Stimulated activated CD8-positive, alpha-beta memory T cell treated with anti-CD3 and anti-CD28 coated beads, Interleukin-7, amount 100 ng/mL, for 4 hours (primary cell): ENCODE data around the gene TUBB.

Source experiments
- DNase-seq, 2 donors: peaks; one replicate each; pipeline ENCODE4 v3.0.0-alpha.2; 2020; ENCODE audit warnings: low read depth in 2 of 2

The TUBB gene

DNA sequence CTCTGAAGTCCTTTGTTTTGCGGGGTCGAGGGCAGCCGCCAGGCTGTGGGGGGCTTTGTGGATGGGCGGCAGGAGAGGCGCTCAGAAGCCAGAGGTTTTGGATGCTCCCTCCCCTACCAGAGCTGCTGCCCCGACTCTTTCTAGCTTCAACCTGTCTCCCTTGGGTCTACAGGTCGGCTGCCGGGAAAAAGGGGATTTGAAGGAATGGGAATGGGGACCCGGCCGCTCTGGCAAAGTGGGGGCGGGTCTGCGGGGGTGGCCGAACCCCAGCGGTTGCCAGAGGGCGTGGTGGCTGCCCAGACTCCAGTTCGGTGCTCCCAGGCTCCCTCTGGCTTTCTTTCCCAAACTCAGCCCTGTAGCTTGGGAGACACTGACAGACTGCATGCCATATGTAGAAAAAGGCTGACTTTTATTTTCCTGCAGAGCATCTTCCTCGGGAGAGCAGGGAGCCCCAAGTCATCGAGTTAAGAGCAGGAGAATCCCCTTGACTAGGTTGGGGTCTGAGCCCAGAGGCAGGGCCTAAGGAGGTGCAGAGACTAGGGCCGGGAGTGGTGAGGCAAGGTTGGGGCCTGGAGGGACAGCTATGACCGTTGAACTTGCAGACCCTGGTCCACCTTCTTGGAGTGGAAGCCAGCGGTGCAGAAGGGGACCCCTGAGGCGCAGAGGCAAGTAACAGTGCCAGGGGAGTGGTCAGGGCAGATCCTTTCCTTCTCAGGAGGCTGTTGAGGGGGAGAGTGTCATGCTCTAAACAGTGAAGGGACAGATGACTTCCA lies 32.3 kb upstream of the TUBB start:
- DNase-seq: no peak

DNA sequence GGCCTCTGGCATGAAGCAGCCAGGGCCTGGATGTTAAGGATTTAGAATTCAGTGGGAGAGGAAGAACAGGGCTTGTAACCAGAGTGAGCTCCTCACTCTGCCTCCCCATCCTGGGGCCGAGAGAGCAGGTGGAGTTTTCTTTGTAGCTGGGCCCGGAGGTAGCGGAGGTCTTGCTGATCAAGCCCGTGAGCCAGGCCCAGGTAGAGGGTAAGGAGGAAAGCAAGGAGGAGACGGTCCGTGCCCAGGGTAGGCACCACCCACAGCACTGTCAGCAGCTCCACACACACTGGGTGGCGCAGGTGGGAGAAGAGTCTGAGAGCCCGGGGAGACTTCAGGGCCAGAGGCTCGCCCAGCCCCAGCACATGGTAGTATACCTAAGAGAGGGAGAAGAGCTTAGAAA lies 31.6 kb upstream of the TUBB start:
- DNase-seq: no peak

DNA sequence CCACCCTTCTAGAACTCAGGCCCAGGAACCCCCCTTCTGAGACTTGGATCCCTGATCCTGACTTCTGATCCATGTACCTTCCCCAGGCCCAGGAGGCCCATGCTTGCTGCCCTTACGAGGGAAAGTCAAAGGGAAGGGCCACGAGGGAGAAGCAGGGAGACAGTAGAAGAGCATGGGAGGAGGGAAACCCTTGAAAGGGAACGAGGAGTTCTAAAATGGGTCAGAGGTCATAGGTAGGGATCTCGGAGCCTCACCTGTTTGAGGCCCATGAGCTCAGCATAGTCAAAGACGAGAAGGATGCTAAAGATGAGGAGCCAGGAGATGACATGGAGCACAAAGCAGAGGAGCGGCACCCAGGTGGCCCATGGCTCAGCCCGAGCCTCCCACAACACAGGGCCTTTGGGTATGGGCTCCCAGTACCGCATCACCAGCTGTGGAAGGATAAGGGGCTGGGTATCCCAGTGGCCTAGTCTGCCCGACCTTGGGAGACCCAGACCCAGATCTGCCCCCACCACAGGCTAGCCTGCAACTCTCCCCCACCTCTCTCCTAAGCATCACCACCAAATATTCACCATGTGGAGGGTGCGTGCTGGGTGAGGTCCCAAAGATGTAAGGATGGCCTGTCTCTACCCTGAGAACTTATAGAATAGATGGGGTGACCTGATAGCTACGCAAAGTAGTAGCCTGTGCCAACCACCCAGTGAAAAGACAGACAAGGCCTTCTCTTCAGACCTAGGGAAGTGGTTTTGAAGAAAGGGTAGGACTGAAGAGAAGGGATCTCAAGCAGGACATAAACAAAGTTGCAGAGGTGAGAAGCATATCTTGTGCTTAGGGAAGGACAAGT lies 30.9 kb upstream of the TUBB start:
- DNase-seq: no peak

DNA sequence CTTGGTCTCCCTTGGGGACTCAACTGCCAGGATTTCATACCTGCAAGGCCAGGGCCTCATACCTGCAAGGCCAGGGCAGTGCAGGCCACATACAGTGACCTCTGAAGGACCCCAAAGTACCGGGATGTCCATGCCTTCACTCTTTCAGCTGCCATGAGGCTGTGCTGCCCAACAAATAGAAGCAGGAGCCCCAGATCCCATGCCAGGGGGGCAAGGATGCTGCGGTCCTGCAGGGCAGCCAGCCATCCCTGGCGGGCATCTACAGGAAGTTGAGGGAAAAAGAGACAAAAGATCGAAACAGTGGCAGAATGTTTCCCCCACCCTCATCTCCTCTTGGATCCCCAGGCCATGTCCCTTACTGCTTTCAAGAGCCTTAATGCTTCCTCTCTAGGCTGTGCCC lies 30.2 kb upstream of the TUBB start:
- no peak for DNase-seq

DNA sequence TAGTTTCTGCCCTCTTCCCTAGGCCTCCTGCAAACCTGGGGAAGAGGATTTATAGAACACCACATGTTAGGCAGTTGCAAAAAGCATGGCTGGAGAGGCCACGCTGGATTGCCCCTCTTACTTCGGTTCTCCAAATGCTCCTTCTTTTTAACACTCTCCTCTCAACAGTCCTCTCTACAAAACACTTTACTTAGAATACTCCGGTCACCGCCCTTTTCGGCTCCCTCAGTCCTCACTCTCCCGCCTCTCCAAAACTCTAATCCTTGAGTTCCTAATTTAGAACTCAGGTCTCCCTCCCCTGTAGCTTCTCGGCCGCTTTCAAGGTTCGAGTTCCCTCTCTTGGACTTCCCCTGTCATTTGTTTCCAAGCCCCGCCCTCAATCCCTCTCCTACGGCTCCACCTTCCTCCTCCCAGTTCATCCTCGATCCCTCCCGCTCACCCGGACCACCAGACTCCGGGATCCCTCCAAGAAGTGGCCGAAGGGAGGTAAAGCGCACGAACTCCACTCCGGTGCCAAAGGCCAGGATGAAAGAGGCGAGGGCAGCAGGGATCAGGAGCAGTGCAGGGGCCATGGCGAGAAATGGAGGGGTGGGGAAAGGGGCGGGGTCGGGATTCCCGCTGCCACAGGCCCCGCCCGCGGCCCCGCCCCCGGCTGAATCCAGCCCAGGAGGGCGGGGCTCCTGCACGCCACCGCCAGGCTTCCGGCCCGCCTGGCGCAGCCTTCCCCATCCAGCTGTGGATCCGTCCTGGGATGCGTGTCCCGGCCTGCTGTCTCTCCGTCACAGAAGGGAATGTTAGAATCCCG lies 29.5 kb upstream of the TUBB start, which contains the start of gene NRM:
NRM (minus strand) TSS at position 582 of the 805 bp plus-strand sequence; CDS start at position 572, 10 bp downstream.
- DNase-seq: peak in 1 of 2 donors; percentile 64

DNA sequence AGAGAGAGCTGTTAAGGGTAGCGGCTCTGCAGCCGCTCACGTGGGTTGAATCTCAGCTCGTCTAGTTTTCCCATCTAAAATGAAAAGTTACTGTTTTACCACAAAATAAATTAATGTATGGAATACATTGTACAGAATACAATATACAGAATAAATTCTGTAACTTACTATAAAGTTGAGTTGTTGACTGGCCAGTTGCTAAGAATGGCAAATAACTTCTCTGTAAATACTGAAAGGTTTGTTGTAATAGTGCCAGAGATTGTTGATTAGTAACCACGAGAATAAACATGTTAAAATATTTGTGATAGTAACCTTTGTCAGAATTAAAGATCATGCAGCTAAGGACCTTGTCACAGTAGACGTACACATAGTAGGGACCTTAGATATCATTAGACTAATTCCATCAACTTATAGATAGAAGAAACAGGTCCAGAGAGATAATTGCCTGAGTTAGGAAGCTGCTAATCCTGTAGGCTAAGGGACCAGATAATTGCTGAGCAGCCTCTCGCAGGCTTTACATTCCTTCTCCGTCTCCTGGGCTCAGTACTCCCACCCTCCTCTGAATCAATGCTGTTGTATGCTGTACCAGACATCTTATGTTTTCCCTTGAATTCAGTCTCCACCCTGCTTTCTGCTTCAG lies 28.8 kb upstream of the TUBB start:
- no peak for DNase-seq

DNA sequence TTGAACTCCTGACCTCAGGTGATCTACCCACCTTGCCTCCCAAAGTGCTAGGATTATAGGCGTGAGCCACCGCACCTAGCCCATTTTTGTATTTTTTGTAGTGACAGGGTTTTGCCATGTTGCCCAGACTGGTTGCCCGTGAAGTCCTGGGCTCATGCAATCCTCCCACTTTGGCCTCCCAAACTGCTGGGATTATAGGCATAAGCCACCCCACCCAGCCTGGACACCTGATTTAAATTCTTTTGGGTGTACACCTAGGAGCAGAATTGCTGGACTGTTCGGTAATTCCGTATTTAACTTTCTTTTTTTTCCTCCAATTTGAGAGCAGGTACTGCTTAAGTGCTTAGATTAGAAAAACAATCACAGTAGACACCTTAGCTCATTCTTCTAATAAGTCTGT lies 23.7 kb upstream of the TUBB start:
- DNase-seq: no peak

DNA sequence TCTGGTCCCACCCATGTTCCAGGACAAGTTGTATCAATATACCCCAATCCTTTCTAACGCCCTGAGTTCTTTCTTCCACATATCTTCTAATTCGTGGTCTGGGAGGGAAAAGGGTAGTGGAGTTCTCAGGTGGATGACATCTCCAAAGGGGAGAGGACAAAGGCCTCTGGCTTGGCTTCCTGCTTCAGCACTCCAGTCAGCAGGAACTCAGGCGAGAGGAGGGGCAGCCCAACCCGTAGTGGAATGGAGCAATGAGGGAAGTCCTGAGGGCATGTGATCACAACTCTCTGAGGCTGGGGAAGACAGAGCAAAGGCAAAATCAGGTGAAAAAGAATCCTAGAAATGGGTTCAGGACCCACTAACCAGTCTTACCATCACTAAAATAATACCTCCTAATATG lies 19.8 kb upstream of the TUBB start:
- DNase-seq: no peak

DNA sequence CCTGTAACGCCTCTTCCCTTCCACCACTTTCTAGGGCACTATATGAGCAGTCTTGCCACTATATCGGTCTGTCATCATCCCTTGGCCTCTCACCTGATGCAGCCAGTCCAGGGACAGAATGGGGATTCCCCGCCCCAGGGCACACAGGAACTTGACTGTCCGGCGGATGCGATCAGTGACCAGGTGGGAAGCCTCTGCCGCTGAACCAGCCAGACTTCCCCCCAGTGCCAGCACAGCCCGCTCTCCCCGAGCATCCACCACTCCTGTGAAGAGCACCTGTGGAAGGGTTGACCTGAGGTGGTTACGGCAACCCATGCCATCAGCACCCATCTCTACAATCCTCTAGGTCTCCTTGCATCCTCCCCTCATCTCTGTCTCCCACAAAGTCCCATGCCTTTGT lies 17.1 kb upstream of the TUBB start:
- no peak for DNase-seq

DNA sequence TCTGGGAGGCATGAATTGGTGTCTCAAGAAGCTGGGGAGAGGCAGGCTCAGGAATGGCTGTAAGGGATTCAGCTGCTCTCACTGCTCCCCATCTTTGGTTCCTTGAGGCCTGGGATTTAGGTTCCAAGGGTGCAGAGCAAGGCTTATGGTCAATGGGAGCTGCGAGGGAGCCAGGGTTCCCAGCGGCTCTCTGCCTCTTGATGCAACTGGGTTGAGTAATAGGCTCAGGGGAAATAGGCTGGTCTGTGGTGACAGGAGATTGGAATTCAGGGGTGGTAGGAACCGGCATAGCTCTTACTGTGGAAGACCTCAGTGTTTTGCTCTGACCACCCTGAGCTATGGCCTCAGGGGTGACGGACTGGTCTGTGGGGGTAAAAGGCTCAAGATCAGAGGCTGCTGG lies 16.3 kb upstream of the TUBB start:
- DNase-seq: no peak

DNA sequence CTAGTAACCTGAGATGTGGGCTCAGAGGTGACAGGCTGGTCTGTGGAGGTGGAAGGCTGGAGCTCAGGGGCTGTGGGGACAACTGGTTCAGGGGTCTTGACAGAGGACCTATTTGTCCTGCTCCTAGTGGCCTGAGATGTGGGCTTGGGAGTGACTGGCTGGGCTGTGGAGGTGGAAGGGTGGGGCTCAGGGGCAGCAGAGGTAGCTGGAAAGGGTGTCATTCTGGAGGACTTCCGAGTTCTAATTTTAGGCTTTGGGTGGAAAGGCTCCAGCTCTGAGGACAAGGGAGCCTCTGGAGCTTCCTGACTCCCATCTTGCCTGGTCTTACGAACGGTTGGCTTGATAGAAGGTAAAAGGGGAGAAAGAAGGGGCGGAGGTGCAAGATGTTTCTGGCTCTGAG lies 14.5 kb upstream of the TUBB start:
- DNase-seq: no peak

DNA sequence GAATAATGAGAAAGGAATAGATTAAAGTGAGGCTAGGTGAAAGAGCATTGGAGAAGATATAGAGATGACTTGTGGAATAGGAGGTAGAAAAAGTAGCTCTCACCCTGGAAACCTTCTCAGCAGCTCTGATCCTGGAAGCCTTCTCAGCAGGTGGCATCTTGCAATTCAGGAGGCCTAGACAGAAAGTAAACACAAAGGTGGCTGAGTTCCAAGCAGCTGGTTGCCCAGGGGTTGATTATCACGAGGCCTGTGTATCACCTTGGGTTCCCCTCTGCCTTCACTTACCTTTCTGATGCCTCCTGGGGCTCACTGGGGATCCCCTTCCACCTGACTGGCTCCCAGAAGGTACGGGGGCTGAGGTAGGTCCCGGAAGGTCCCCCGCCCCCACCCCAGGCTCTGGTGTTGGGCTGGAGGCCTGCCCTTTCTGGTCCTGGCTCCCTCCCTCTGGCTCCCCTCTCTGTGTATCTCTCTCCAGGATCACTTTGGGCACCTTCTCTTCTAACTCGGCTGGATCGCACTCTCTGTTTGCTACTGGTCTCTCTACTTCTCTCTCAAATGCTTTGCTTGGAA lies 12.8 kb upstream of the TUBB start:
- no peak for DNase-seq

DNA sequence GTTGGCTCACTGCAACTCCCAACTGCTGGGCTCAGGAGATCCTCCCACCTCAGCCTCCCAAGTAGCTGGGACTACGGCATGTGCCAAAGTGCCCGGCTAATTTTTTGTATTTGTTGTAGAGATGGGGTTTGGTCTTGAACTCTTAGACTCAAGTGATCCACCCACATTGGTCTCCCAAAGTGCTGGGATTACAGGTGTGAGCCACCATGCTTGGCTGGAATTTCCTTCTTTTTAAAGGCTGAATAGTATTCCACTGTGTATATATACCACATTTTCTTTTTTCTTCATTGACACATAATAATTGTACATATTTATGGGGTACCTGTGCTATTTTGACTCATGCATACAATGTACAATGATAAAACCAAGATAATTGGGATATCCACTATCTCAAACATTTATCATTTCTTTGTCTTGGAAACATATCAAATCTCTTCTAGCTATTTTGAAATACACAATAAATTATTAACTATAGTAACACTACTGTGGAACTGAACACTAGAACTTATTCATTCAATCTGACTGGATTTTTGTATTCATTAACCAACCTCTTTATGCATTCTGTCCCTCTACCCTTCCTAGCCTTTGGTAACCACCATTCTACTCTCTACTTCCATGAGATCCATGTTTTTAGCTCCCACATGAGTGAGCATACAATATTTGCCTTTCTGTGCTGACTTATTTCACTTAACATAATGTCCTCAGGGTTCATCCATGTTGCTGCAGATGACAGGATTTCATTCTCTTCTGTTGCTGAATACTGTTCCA lies 10.9 kb upstream of the TUBB start:
- DNase-seq: no peak

DNA sequence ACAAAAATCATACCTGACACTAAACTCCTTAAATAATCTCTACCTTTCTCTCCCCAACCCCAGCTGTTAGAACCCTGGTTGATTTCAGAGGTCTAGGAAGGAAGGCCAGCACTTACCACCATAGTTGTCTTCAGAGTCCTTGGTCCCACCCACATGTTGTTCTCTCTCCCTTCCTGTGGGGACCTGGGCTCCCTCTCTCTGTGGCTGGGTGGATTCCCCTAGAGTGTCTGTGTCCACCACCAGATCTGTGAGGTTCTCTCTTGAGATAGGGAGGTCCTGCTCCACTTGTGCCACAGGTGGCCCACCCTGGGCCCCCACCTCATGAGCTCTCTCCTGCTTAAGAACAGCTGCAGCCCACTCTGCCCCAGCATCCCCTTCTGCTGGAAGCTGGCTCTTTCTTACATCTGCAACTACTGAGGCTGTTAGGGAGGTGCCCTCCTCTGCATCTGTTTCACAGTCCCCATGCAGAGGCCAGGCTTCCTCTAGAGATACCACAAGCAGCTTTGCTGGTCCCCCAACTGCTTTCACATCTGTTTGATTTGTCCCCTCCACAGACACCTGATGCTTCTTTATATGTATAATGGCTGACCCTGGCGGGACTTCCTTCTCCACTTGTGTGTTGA lies 8.3 kb upstream of the TUBB start:
- DNase-seq: no peak

DNA sequence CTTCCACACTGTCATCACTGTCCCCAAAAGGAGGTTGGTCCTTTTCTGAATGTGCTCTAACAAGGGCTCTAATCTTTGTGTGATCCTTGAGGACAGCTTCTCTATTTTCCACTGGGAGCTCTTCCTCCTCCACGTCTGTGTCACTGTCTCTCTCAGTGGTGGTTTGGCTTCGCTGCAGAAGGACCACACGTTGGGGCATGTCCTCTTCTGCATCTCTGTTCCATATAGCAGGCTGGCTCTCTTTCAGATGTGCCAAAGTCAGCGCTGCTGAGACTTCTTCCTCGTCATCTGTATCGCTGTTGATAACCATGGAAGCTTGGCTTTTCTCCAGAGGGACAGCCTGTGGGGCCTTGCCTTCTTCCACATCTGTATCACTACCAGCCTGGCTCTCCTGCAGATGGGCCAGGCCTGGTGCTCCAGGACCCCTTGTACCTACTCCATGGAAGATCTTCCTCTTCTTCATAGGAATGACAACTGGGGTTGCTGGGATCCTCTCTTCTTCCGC lies 7.7 kb upstream of the TUBB start:
- no peak for DNase-seq

DNA sequence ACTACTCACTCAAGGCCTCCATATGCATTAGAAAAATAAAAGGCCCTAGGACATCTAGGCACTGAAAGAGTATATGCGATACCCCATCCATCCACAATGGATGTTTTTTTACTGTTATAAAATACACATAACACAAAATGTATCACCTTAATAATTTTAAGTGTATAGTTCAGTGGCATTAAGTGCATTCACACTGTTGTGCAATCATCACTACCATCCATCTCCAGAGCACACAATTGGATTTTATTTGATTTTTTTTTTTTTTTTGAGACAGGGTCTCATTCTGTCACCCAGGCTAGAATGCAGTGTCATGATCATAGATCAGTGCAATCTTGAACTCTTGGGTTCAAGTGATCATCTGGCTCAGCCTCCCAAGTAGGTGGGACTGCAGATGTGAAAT lies 5.9 kb upstream of the TUBB start:
- no peak for DNase-seq

DNA sequence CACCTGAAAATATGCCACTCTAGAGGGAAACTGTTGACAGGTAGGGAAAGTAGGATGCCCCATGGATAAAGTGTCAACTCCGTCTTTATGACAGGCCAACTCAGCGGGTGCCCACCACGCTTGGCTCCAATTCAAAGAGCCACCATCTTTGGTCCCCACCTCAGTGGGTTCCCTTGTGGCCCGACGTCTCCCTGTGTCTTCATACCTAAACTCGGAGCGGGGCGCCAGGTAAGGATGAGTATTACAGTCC lies 3.3 kb upstream of the TUBB start:
- DNase-seq: no peak

DNA sequence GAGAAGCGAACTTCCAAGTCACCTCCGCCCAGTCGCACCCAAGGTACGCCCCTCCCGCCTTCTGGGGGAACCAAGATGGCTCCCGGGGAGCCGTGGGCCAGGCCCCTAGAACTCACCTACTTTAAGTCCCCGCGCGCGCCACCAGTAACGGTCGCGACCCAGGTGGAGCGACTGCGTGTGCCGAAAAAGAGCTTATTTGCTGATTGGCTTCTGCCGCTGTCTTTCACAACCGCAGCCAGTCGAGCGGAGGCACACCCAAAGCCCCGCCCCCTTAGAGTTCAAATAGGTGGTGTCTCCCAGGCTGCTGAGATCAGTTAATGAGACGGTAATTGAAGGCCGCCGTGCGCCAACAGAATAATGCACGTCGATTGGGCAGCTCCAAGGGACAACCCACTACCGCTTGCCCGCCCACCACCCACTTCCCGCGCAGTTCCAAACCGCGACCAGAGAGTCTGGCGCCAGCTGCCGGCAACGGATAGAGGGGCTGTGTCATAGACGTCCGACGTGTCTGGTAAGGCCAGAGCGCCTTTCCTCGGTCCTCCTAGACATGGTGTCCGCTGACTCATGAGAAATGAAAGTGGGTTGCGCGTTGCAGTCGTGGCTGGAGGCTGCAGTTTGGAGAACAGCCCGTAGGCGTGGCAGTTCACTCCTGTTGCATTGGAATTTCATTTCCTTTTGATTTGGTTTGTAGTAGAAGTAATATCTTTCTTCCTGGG lies 2.9 kb upstream of the TUBB start, which contains the start of gene MDC1:
MDC1 (minus strand) TSS at position 153 of the 716 bp plus-strand sequence. CDS start 2,106 bp downstream, outside the sequence.
- DNase-seq: peak; percentile 99 to 100
